CD14-positive monocyte (primary cell): Measurements from ENCODE around the gene NBPF10. TPM values are rescaled to one million over a fixed set of nuclear protein-coding genes. Genes with fewer than 3 reads are reported as not detected.
A peak's percentile ranks its signal among the peaks of the same experiment; 100 is the strongest.
"Not testable (repeated sequence)": the region's sequence is repeated elsewhere in the genome, so short reads cannot be mapped to it uniquely, and the experiment has no call there.

Experiments used
- DNase-seq, 3 donors: peaks; one replicate each; pipeline ENCODE4 v3.0.0-alpha.2; 2011 to 2022
- H2AFZ ChIP-seq: 2 replicates; pipeline ENCODE4 v1.6.0; 2012; ENCODE audit warnings: mild to moderate bottlenecking, low read depth, low read length, inconsistent platforms; ENCODE audit not compliant: insufficient read depth, poor library complexity, severe bottlenecking
- H3K27ac ChIP-seq, 2 donors: 1 replicate in 1 of 2; 2 replicates in 1 of 2; pipeline ENCODE4 v1.5.1; 2012 to 2013; ENCODE audit warnings: low read length in 2 of 2, control low read depth in 1 of 2, inconsistent platforms in 1 of 2, low read depth in 1 of 2, mild to moderate bottlenecking in 1 of 2
- H3K27me3 ChIP-seq, 2 donors: one replicate each; pipeline versions ENCODE4 v1.6.0 to v1.6.1; 2011 to 2013; ENCODE audit warnings: low read length in 2 of 2; ENCODE audit not compliant: control insufficient read depth in 2 of 2, insufficient read depth in 2 of 2
- H3K36me3 ChIP-seq, 2 donors: replicated peaks in 1 of 2; 1 replicate in 1 of 2; 2 replicates in 1 of 2; pipeline versions ENCODE4 v1.5.1 to v1.6.1; 2012 to 2013; ENCODE audit warnings: low read length in 2 of 2, control low read depth in 1 of 2, inconsistent platforms in 1 of 2, mild to moderate bottlenecking in 1 of 2; ENCODE audit not compliant: insufficient read depth in 2 of 2, control insufficient read depth in 1 of 2
- H3K4me1 ChIP-seq, 2 donors: 1 replicate in 1 of 2; 2 replicates in 1 of 2; pipeline versions ENCODE4 v1.5.1 to v1.6.1; 2012 to 2013; ENCODE audit warnings: low read length in 2 of 2, control low read depth in 1 of 2, inconsistent platforms in 1 of 2, mild to moderate bottlenecking in 1 of 2, moderate library complexity in 1 of 2; ENCODE audit not compliant: insufficient read depth in 2 of 2, control insufficient read depth in 1 of 2
- H3K4me2 ChIP-seq: replicated peaks from 2 replicates; pipeline ENCODE3; 2012; ENCODE audit warnings: low read length, moderate library complexity, mild to moderate bottlenecking; ENCODE audit not compliant: poor library complexity, severe bottlenecking; ENCODE audit errors: extremely low read depth
- H3K4me3 ChIP-seq, 3 experiments: fragments of 200-600 bp in 1 of 3; sonication (generic) in 1 of 3; replicated peaks in 1 of 3; 1 replicate in 2 of 3; 2 replicates in 1 of 3; pipeline ENCODE4 v1.5.1; 2011 to 2013; ENCODE audit warnings: low read length in 3 of 3, mild to moderate bottlenecking in 3 of 3, control low read depth in 2 of 3, low read depth in 2 of 3, inconsistent platforms in 1 of 3, moderate library complexity in 1 of 3
- H3K79me2 ChIP-seq: 2 replicates; pipeline ENCODE4 v1.6.0; 2012; ENCODE audit warnings: mild to moderate bottlenecking, control low read depth, inconsistent platforms, low read length, moderate library complexity; ENCODE audit not compliant: insufficient read depth
- H3K9ac ChIP-seq: 2 replicates; pipeline ENCODE4 v1.6.0; 2017; ENCODE audit warnings: low read length, mild to moderate bottlenecking; ENCODE audit not compliant: insufficient read depth, poor library complexity, severe bottlenecking
- H3K9me3 ChIP-seq, 2 donors: replicated peaks in 1 of 2; 1 replicate in 1 of 2; 2 replicates in 1 of 2; pipeline versions ENCODE4 v1.5.1 to v1.6.1; 2012 to 2013; ENCODE audit warnings: low read length in 2 of 2, control low read depth in 1 of 2; ENCODE audit not compliant: control insufficient read depth in 1 of 2, insufficient read depth in 1 of 2
- H4K20me1 ChIP-seq: 2 replicates; pipeline ENCODE4 v1.6.0; 2012; ENCODE audit warnings: mild to moderate bottlenecking, low read length, control low read depth, moderate library complexity; ENCODE audit not compliant: insufficient read depth
- H3K27ac Mint-ChIP-seq, 7 donors: one replicate each; pipeline ENCODE4 v1.8.0; 2020; ENCODE audit warnings: mild to moderate bottlenecking in 7 of 7, mixed read lengths in 7 of 7, moderate library complexity in 6 of 7, inconsistent platforms in 2 of 7
- H3K27me3 Mint-ChIP-seq, 3 donors: one replicate each; pipeline ENCODE4 v1.8.0; 2021 to 2022; ENCODE audit warnings: low read depth in 3 of 3, mild to moderate bottlenecking in 3 of 3, mixed read lengths in 3 of 3, moderate library complexity in 3 of 3, inconsistent platforms in 1 of 3
- H3K36me3 Mint-ChIP-seq, 2 donors: one replicate each; pipeline ENCODE4 v1.8.0; 2020; ENCODE audit warnings: mixed read lengths in 2 of 2, inconsistent platforms in 1 of 2, mild to moderate bottlenecking in 1 of 2
- H3K4me1 Mint-ChIP-seq: one replicate; pipeline ENCODE4 v1.8.0; 2020; ENCODE audit warnings: mild to moderate bottlenecking, mixed read lengths
- H3K4me3 Mint-ChIP-seq, 2 donors: one replicate each; pipeline ENCODE4 v1.8.0; 2020; ENCODE audit warnings: mild to moderate bottlenecking in 2 of 2, mixed read lengths in 2 of 2, moderate library complexity in 1 of 2
- H3K9me3 Mint-ChIP-seq, 7 donors: one replicate each; pipeline ENCODE4 v1.8.0; 2020 to 2022; ENCODE audit warnings: mixed read lengths in 7 of 7, mild to moderate bottlenecking in 6 of 7, moderate library complexity in 6 of 7, inconsistent platforms in 2 of 7
- WGBS: methylation state at CpG from one replicate; pipeline ENCODE4 v1.1.5; 2013; ENCODE audit warnings: missing lambda C conversion rate; ENCODE audit not compliant: insufficient coverage; 5-methylcytosine and 5-hydroxymethylcytosine counted together
- intact Hi-C, 2 donors: fragments of 100-400 bp; cut with micrococcal nuclease; formaldehyde crosslinking; loops; one replicate each; pipeline versions ENCODE4 v1.15.0 to v1.15.1; 2023
- polyA minus RNA-seq: library from RNA; depleted of rRNA, polyadenylated mRNA; stranded (reverse); fragments of >200 nt; gene quantifications from 2 replicates; pipeline ENCODE4 v1.2.3, GENCODE V29; 2012
- polyA plus RNA-seq, 3 donors: library from polyadenylated mRNA; depleted of rRNA in 1 of 3; unstranded in 2 of 3; stranded (reverse) in 1 of 3; fragments of 300-500 nt in 2 of 3; fragments of >200 nt in 1 of 3; fragmentation: Illumina TruSeq in 2 of 3; gene quantifications; 1 replicate in 2 of 3; 2 replicates in 1 of 3; pipeline ENCODE4 v1.2.3, GENCODE V29; 2012 to 2021
- total RNA-seq, 12 experiments: library from RNA in 1 of 12; stranded (reverse) in 1 of 12; fragments of 120-200 nt in 1 of 12; gene quantifications; one replicate each; pipeline ENCODE4 v1.2.4 and lab custom pipeline; 2013 to 2026; ENCODE audit warnings: mixed read lengths in 6 of 12, inconsistent platforms in 1 of 12
- TF ChIP-seq, protein P1 (sequence below): fragments of 200-600 bp; IDR thresholded peaks from one replicate; pipeline ENCODE4 v1.8.0; 2022; ENCODE audit warnings: antibody characterized with exemption, mild to moderate bottlenecking

The NBPF10 gene
- total RNA-seq (2013) = 4.5 TPM
- polyA plus RNA-seq (1 to 10 TPM in 1 of 3 donors, under 1 TPM in 2; 0.04 to 6.1 (median 0.10) TPM), polyA minus RNA-seq (2.4 and 3.0 TPM in 2 replicates), total RNA-seq (lab: John Stamatoyannopoulos, UW) (27.9 to 48.1 (median 36.9) reads per million in 11 experiments)

- H3K4me3 Mint-ChIP-seq, H3K4me3 ChIP-seq, H3K36me3 ChIP-seq, H3K9ac ChIP-seq, H3K27ac Mint-ChIP-seq, H3K4me1 ChIP-seq, intact Hi-C loops, H3K4me2 ChIP-seq, H2AFZ ChIP-seq, H3K27ac ChIP-seq, H3K36me3 Mint-ChIP-seq, H3K79me2 ChIP-seq, H3K4me1 Mint-ChIP-seq, H4K20me1 ChIP-seq, H3K27me3 ChIP-seq, H3K27me3 Mint-ChIP-seq, DNase-seq, H3K9me3 Mint-ChIP-seq, H3K9me3 ChIP-seq: not testable (repeated sequence)
- TF ChIP-seq, protein P1, sequence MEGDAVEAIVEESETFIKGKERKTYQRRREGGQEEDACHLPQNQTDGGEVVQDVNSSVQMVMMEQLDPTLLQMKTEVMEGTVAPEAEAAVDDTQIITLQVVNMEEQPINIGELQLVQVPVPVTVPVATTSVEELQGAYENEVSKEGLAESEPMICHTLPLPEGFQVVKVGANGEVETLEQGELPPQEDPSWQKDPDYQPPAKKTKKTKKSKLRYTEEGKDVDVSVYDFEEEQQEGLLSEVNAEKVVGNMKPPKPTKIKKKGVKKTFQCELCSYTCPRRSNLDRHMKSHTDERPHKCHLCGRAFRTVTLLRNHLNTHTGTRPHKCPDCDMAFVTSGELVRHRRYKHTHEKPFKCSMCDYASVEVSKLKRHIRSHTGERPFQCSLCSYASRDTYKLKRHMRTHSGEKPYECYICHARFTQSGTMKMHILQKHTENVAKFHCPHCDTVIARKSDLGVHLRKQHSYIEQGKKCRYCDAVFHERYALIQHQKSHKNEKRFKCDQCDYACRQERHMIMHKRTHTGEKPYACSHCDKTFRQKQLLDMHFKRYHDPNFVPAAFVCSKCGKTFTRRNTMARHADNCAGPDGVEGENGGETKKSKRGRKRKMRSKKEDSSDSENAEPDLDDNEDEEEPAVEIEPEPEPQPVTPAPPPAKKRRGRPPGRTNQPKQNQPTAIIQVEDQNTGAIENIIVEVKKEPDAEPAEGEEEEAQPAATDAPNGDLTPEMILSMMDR = peak; percentile 20
- no CpG with 5 or more reads among the region's 7 CpGs for WGBS
These were observed at the start of gene NBPF10 for GRCh38 chr1:146144465-146144864. Gene NBPF10 (minus strand): TSS chr1:146144804. CDS start chr1:146144769, 35 bp downstream.

DNA sequence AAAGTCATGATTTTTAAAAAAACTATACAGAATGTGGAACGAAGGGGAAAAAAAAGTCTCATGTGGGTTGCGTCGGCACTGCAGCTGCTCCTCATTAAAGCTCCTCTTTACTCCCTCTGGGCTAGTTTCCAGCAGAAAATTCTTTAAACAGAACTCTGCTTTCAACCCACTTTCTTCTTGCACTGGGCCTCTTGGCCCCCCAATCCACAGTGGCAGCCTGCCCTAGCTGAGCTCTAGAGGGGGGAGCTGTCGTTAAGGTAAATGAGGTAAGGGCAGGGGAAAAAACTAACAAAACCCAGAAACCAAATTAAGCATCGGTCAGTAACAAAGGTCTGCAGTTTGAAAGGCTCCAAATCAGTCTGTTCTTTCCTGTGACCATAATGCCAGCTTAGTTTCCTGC is 29.9 kb upstream of the NBPF10 start:
- H3K4me3 ChIP-seq, H3K9me3 Mint-ChIP-seq, H3K4me1 ChIP-seq, H2AFZ ChIP-seq, intact Hi-C loops, H4K20me1 ChIP-seq, H3K4me2 ChIP-seq, H3K27me3 ChIP-seq, H3K4me1 Mint-ChIP-seq, H3K27me3 Mint-ChIP-seq, DNase-seq, H3K36me3 Mint-ChIP-seq, H3K9me3 ChIP-seq, H3K36me3 ChIP-seq, H3K27ac ChIP-seq, H3K9ac ChIP-seq: not testable (repeated sequence)
- Mint-ChIP-seq H3K4me3 (peak overlapping the region in 1 of 2 donors; percentile 51), H3K27ac (peak overlapping the region in 4 of 7 donors; percentile 64 to 88 (median 76))
- WGBS = no CpG with 5 or more reads among the region's 5 CpGs
- peaks cover 11% of the 10 kb centered on the region for H3K79me2 ChIP-seq

GRCh38 chr1:146167740-146168139 is 23.1 kb upstream of the NBPF10 start:
- H3K27ac Mint-ChIP-seq, H3K4me3 Mint-ChIP-seq: not testable (repeated sequence)

GRCh38 chr1:146167273-146167672 is 22.7 kb upstream of the NBPF10 start:
- H3K27me3 ChIP-seq, DNase-seq, H3K9me3 Mint-ChIP-seq, H3K4me1 ChIP-seq, H2AFZ ChIP-seq, H3K79me2 ChIP-seq, H3K4me2 ChIP-seq, H3K9ac ChIP-seq, intact Hi-C loops, H3K4me1 Mint-ChIP-seq, H3K4me3 Mint-ChIP-seq, H4K20me1 ChIP-seq, H3K36me3 Mint-ChIP-seq, H3K9me3 ChIP-seq, H3K27me3 Mint-ChIP-seq, H3K27ac Mint-ChIP-seq, H3K27ac ChIP-seq, H3K36me3 ChIP-seq, H3K4me3 ChIP-seq: not testable (repeated sequence)
- WGBS = no CpG with 5 or more reads among the region's 1 CpG

More at GRCh38 chr1:146167740-146168139, 23.1 kb upstream of the NBPF10 start:
- H3K4me1 ChIP-seq, H2AFZ ChIP-seq, H3K4me2 ChIP-seq, H3K4me3 ChIP-seq, H3K36me3 ChIP-seq, H3K9me3 ChIP-seq, H3K4me1 Mint-ChIP-seq, H4K20me1 ChIP-seq, H3K79me2 ChIP-seq, intact Hi-C loops, H3K9ac ChIP-seq, H3K27ac ChIP-seq, DNase-seq, H3K9me3 Mint-ChIP-seq, H3K27me3 Mint-ChIP-seq, H3K36me3 Mint-ChIP-seq, H3K27me3 ChIP-seq: not testable (repeated sequence)
- WGBS = no CpG with 5 or more reads among the region's 1 CpG
